Kidney epithelial cell (primary cell): ENCODE measurements around the gene CFAP141. TPM values are rescaled to one million over a fixed set of nuclear protein-coding genes. Genes with fewer than 3 reads are reported as not detected.

Experiments
- DNase-seq: peaks from one replicate; pipeline ENCODE4 v3.0.0-alpha.2; 2010; ENCODE audit warnings: low read depth
- H3K27me3 ChIP-seq: 2 replicates; pipeline ENCODE4 v1.6.0; 2011; ENCODE audit warnings: low read length; ENCODE audit not compliant: control insufficient read depth, insufficient read depth
- H3K36me3 ChIP-seq: 2 replicates; pipeline ENCODE4 v1.5.1; 2011; ENCODE audit warnings: low read length; ENCODE audit not compliant: control insufficient read depth, insufficient read depth
- H3K4me3 ChIP-seq: 2 replicates; pipeline ENCODE4 v1.5.1; 2011; ENCODE audit warnings: low read depth, mild to moderate bottlenecking, control low read depth, low read length
- total RNA-seq: library from RNA; depleted of rRNA; stranded (reverse); fragments of >200 nt; gene quantifications from 2 replicates; pipeline ENCODE4 v1.2.3, GENCODE V29; 2015
- TF ChIP-seq, protein P1 (sequence below): IDR thresholded peaks from 2 replicates; pipeline ENCODE4 v1.5.1; 2011; ENCODE audit warnings: mild to moderate bottlenecking, moderate library complexity, low read length, control low read depth, inconsistent platforms; ENCODE audit not compliant: insufficient read depth, poor library complexity, severe bottlenecking

Gene CFAP141
- total RNA-seq, 1 donor from 2014 or later = not detected

DNA sequence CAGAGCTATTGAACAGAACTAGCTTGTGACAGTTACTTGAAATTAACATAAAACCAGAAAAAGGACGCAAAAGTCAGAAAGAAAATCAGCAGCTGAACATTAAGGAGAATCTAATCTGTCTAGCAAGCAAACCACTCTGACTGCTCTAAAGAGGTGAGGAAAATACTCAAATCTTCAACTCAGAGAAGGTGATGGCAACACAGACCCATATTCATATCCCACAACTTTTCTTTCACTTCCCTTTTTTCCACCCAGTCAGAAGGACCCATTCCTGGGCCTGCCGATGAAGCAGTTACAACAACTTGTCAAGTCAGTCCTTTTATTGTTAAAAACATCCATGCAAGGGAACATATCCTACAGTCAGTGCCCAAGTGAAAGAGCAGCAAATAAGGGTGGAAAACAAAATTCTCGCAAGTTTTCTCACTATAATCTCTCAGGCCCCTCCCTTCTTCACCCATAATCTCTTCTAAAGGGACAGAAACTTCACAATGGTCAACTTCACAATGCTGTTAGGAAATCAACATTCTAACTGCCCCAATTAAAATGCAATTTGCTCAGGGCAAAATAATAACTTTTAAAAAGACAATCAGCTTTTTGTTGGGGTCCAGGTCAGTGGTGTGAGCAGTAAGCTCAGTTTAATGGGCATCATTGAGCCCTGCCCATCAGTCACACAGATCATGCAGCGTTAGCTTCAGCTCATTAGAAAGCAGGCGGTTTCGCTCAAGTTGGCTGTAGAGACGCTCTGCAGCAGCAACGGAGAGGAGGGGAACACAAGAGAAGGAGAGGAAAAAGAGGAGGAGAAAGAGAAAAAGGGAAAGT, 47.6 kb downstream of the CFAP141 start:
- DNase-seq = no peak
- Histone ChIP-seq H3K4me3 (no peak overlapping the region), H3K36me3 (peaks cover 3% of the 10 kb centered on the region), H3K27me3 (no peaks in the 10 kb centered on the region)
- TF ChIP-seq, protein P1, sequence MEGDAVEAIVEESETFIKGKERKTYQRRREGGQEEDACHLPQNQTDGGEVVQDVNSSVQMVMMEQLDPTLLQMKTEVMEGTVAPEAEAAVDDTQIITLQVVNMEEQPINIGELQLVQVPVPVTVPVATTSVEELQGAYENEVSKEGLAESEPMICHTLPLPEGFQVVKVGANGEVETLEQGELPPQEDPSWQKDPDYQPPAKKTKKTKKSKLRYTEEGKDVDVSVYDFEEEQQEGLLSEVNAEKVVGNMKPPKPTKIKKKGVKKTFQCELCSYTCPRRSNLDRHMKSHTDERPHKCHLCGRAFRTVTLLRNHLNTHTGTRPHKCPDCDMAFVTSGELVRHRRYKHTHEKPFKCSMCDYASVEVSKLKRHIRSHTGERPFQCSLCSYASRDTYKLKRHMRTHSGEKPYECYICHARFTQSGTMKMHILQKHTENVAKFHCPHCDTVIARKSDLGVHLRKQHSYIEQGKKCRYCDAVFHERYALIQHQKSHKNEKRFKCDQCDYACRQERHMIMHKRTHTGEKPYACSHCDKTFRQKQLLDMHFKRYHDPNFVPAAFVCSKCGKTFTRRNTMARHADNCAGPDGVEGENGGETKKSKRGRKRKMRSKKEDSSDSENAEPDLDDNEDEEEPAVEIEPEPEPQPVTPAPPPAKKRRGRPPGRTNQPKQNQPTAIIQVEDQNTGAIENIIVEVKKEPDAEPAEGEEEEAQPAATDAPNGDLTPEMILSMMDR = no peak

DNA sequence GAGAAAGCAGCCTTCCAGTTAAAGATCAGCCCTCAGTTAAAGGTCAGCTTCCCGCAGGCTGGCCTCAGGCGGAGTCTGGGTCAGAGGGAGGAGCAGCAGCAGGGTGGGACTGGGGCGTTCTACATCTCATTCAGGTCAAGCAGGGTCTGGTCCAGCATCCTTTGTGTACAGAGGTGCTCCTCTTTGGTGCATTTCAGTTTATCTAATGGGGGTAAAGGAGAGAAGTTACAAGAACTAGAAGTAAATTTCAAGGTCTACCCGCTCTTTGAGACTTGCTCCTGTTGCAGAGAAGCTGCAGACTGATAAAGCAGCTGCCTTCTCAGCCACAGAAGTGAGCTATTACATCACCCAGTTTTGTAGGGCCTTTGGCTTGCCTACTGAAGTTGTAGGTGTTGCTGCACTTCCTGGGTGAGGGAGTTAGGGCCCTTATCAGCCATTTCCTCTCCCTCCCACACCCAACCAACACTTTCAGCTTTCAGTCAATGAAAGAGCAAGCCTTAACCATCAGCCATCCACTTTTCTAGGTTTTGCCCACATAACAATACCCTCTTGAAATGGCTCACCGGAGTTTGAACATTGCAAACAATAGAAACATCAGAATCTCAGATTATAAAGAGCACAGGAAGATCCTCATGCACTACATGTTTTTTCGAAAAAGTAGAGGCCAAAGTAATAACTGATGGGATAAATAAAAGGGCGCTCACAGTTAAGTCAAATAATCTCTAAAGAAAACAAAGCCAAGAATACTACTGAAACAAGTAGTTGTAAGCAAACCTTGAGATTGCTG, 48.4 kb downstream of the CFAP141 start:
- DNase-seq = no peak
- Histone ChIP-seq H3K27me3 (no peaks in the 10 kb centered on the region), H3K36me3 (peaks cover 3% of the 10 kb centered on the region), H3K4me3 (no peak overlapping the region)
- TF ChIP-seq, protein P1 = no peak

DNA sequence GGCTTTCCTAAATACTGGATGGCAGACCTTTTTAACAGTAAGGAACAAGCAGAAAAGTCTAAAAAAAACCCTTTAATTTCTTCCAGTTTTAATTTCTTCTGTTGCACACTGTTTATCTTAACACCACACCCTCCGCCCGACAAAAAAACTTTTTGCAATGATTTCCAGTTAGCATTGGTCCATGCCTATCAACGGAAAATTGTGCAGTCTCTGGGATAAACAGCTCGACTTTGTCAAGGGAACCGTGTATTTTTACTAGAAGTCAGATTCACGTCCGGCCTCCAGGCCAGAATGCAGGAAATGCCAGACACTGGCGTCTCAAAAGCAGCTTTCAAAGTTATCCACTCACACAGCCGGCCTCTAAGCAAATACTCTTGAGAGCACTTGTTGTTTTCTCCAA, 50.9 kb downstream of the CFAP141 start:
- no peak for DNase-seq
- no peaks in the 10 kb centered on the region for H3K27me3 ChIP-seq
- TF ChIP-seq, protein P1 = no peak
- no peak overlapping the region for H3K4me3 ChIP-seq
- peaks cover 1% of the 10 kb centered on the region for H3K36me3 ChIP-seq

DNA sequence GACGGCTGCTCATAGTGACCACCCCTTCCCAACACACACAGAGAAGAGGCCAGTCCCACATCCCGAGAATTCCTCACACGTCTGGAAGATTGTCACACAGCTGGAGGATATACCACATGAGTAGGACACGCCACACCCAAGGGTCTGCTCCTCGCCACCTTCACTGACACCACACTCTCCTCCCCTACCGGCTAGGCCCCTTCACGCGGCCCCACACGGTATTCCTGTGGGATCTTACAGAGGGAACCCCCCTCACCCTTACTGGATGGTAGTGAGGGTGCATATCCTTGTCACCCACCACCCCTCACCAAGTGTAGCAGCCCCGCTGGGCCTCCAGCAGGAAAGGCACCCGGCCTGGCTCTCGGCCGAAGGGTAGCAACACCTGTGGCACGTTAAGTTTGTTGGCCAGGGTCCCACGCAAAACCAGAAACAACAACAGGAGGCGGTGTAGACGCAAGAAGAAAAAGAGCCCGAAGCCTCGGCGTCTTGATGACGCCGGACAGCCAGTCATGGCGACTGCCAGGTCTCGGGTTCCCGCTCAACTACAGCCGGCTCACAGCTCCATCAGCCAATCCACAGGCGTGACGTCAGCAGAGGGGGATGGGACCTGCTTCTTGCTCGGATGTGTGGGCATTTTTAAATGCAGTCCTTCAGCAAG, 51.5 kb downstream of the CFAP141 start, which contains the start of gene NUP210L:
NUP210L (minus strand) TSS at position 540 of the 658 bp plus-strand sequence.
- TF ChIP-seq, protein P1 = no peak
- no peak for DNase-seq
- no peak within 1 kb of the TSS for H3K4me3 ChIP-seq
- peaks cover 1% of the 10 kb centered on the region for H3K36me3 ChIP-seq
- no peaks in the 10 kb centered on the region for H3K27me3 ChIP-seq

DNA sequence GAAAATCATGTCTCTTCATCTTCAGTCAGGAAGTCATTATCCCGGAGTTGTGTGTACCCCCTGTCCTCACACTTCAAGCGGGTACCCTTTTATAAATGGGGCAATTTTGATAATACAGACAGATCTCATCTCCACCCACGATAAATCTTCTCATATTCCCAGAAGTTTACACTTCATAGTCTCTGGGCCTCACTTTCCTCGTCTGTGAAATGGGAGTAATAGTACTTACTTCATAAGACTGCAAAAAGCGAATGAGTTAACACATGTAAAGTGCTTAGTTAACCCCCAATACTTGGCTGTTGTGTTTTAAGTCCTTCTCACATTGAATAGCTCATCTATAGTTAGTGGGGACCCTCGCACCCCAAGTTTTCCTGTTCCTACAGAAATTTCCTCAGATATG, 52.1 kb downstream of the CFAP141 start:
- Histone ChIP-seq H3K36me3 (peaks cover 1% of the 10 kb centered on the region), H3K27me3 (no peaks in the 10 kb centered on the region), H3K4me3 (no peak overlapping the region)
- DNase-seq = no peak
- TF ChIP-seq, protein P1 = no peak
